ENCODE results near the gene ECI1.

DNA sequence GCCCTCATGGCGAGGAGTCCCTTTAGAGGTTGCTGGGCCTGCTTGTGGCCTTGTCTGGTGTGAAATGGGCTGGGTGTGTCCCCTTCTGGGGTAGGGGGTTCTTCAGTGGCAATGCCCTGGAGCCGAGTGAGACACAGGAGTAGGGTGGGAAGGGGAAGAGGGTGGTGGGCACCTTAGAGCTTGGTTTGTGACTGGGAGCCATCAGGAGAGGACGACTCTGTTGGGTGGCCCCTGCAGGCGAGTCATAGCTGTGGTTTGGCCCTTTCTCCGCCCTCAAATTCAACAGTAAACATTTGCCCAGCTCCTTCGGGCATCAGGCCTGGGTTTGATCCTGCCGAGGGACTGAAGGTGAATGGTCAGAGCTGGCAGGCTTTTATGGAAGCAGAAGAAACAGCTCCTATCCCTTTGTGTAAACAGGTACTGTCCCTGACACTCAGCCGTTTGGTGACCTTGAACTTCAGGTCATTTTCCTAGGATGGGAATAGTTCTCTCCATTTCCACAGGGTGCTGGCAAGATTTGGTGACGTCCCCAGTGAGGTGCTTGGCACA, 25.1 kb downstream of the ECI1 start:
- TF ChIP-seq EP300 (IDR thresholded peaks at IDR 0.05; ENCODE audit: borderline replicate concordance) (no peak), RAD21 (IDR thresholded peaks at IDR 0.05; ENCODE audit: low read depth) (no peak), FOXM1 (IDR thresholded peaks at IDR 0.05; ENCODE audit: borderline replicate concordance, low read depth) (no peak), CEBPB (IDR thresholded peaks at IDR 0.05) (no peak), REST (IDR thresholded peaks at IDR 0.05; ENCODE audit: low read depth) (no peak), ZBTB7A (IDR thresholded peaks at IDR 0.05; ENCODE audit: low read depth) (no peak), EGR1 (IDR thresholded peaks at IDR 0.05) (no peak)
- TF ChIP-seq, protein P1, sequence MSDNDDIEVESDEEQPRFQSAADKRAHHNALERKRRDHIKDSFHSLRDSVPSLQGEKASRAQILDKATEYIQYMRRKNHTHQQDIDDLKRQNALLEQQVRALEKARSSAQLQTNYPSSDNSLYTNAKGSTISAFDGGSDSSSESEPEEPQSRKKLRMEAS (IDR thresholded peaks at IDR 0.05): no peak
